ENCODE data around the gene CERS2. TPM values are rescaled to one million over a fixed set of nuclear protein-coding genes. Genes with fewer than 3 reads are reported as not detected.

Gene CERS2
- total RNA-seq, 2 donors from 2014 or later = 70.9 to 84.8 TPM

GRCh38 chr1:150995460-150995859 is 20.8 kb upstream of the CERS2 start:
- no peak for ATAC-seq
- intact Hi-C loops (cut with DNase I) = no loop called here
- Histone ChIP-seq H3K27ac (peak overlapping the region in 2 of 4 donors; percentile 7 to 24), H3K9me3 (no peaks in the 10 kb centered on the region), H3K27me3 (no peaks in the 10 kb centered on the region), H3K4me1 (peaks cover 13% of the 10 kb centered on the region), H3K36me3 (replicated peaks in 1 of 2; ENCODE audit: insufficient read depth in 1 of 2, low read depth in 2 of 2) (peaks cover 15 to 32% of the 10 kb centered on the region in 2 donors), H3K4me3 (no peak overlapping the region)
- 59 to 68% methylated on average over 4 of the region's 4 CpGs for WGBS, 2 donors
- DNase-seq = no peak
- TF ChIP-seq POLR2A (IDR thresholded peaks at IDR 0.05) (no peak), CTCF (IDR thresholded peaks at IDR 0.05) (no peak)

- Histone ChIP-seq H3K27me3 (no peaks in the 10 kb centered on the region), H3K27ac (peak overlapping the region in 1 of 4 donors; percentile 28), H3K4me1 (peaks cover 13% of the 10 kb centered on the region), H3K36me3 (replicated peaks in 1 of 2; ENCODE audit: insufficient read depth in 1 of 2, low read depth in 2 of 2) (peaks cover 5 to 25% of the 10 kb centered on the region in 2 donors), H3K9me3 (no peaks in the 10 kb centered on the region), H3K4me3 (no peak overlapping the region)
- WGBS, 2 donors = 48 to 56% methylated on average over 3 of the region's 3 CpGs
- TF ChIP-seq POLR2A (IDR thresholded peaks at IDR 0.05) = no peak
- no peak for TF ChIP-seq CTCF (IDR thresholded peaks at IDR 0.05)
- DNase-seq (no peak), ATAC-seq (no peak)
- intact Hi-C loops (cut with DNase I) = no loop called here
Measured at GRCh38 chr1:150994248-150994647, 19.6 kb upstream of the CERS2 start.

GRCh38 chr1:150992626-150993025 is 18.0 kb upstream of the CERS2 start:
- Histone ChIP-seq H3K27ac (peak overlapping the region in 3 of 4 donors; percentile 14 to 44 (median 31)), H3K36me3 (replicated peaks in 1 of 2; ENCODE audit: insufficient read depth in 1 of 2, low read depth in 2 of 2) (peaks cover 0 to 12% of the 10 kb centered on the region in 2 donors), H3K27me3 (no peaks in the 10 kb centered on the region), H3K9me3 (no peaks in the 10 kb centered on the region), H3K4me1 (peaks cover 13% of the 10 kb centered on the region), H3K4me3 (no peak overlapping the region)
- TF ChIP-seq POLR2A (IDR thresholded peaks at IDR 0.05) (no peak), CTCF (IDR thresholded peaks at IDR 0.05) (no peak)
- ATAC-seq = no peak
- no peak for DNase-seq
- 43 to 53% methylated on average over 4 of the region's 4 CpGs for WGBS, 2 donors
- intact Hi-C loops (cut with DNase I) = no loop called here

- ATAC-seq = no peak
- WGBS, 2 donors = 66 to 81% methylated on average over 7 of the region's 7 CpGs
Measured at GRCh38 chr1:150987924-150988323, 13.3 kb upstream of the CERS2 start.

More at GRCh38 chr1:150987924-150988323, 13.3 kb upstream of the CERS2 start:
- Histone ChIP-seq H3K36me3 (replicated peaks in 1 of 2; ENCODE audit: insufficient read depth in 1 of 2, low read depth in 2 of 2) (no peaks in the 10 kb centered on the region), H3K4me1 (peaks cover 29% of the 10 kb centered on the region), H3K27ac (no peak overlapping the region), H3K27me3 (no peaks in the 10 kb centered on the region), H3K4me3 (no peak overlapping the region), H3K9me3 (no peaks in the 10 kb centered on the region)
- no peak for DNase-seq
- intact Hi-C loops (cut with DNase I) = no loop called here
- TF ChIP-seq POLR2A (IDR thresholded peaks at IDR 0.05) (no peak), CTCF (IDR thresholded peaks at IDR 0.05) (no peak)
